ENCODE results near the gene CCDC136.

CCDC136 gene

DNA sequence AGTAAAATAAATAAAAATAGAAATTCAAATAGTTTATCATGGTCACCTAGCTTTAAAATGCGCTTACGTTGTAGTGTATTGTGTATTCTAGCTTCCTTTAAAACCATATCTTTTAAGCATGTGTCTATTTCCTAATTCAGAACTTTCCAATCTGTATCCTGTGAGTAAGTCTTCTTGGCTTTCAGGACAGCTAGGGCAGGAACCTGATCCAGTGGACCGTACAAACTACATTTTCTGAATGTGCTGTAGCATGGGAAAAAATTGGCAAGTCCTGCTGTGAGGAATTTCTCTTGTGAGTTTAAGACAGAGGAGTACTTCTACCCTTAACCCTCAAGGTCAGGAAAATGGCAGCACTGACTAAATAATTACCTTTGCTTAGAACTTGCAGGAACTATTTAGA lies 28.2 kb upstream of the CCDC136 start:
- Histone ChIP-seq H3K79me2 (ENCODE audit: insufficient read depth, low read length) (no peaks in the 10 kb centered on the region), H3K4me3 (ENCODE audit: low read length, poor library complexity, severe bottlenecking) (no peak overlapping the region), H3K4me2 (ENCODE audit: low read depth, low read length, poor library complexity, severe bottlenecking) (no peak overlapping the region), H4K20me1 (ENCODE audit: insufficient read depth, low read length, poor library complexity, severe bottlenecking) (no peaks in the 10 kb centered on the region), H3K36me3 (ENCODE audit: insufficient read depth, low read length) (peaks cover 72% of the 10 kb centered on the region), H3F3A (ENCODE audit: low read depth) (no peaks in the 10 kb centered on the region), H2AFZ (ENCODE audit: low read length) (no peak overlapping the region), H3K27me3 (ENCODE audit: insufficient read depth, low read length, poor library complexity, severe bottlenecking) (no peaks in the 10 kb centered on the region), H3K9ac (ENCODE audit: low read depth, low read length, poor library complexity, severe bottlenecking) (no peak overlapping the region), H3K9me3 (ENCODE audit: insufficient read depth, low read depth, low read length) (no peaks in the 10 kb centered on the region), H3K4me1 (ENCODE audit: insufficient read depth, low read length, poor library complexity, severe bottlenecking) (no peaks in the 10 kb centered on the region), H3K9me2 (replicated peaks; ENCODE audit: low read depth, low read length) (no peaks in the 10 kb centered on the region)
- TF ChIP-seq EZH2phosphoT487 (IDR thresholded peaks at IDR 0.05; ENCODE audit: borderline replicate concordance) = no peak
- TF ChIP-seq, protein P1, sequence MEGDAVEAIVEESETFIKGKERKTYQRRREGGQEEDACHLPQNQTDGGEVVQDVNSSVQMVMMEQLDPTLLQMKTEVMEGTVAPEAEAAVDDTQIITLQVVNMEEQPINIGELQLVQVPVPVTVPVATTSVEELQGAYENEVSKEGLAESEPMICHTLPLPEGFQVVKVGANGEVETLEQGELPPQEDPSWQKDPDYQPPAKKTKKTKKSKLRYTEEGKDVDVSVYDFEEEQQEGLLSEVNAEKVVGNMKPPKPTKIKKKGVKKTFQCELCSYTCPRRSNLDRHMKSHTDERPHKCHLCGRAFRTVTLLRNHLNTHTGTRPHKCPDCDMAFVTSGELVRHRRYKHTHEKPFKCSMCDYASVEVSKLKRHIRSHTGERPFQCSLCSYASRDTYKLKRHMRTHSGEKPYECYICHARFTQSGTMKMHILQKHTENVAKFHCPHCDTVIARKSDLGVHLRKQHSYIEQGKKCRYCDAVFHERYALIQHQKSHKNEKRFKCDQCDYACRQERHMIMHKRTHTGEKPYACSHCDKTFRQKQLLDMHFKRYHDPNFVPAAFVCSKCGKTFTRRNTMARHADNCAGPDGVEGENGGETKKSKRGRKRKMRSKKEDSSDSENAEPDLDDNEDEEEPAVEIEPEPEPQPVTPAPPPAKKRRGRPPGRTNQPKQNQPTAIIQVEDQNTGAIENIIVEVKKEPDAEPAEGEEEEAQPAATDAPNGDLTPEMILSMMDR (conservative IDR thresholded peaks at IDR 0.05; ENCODE audit: low read length) = no peak

DNA sequence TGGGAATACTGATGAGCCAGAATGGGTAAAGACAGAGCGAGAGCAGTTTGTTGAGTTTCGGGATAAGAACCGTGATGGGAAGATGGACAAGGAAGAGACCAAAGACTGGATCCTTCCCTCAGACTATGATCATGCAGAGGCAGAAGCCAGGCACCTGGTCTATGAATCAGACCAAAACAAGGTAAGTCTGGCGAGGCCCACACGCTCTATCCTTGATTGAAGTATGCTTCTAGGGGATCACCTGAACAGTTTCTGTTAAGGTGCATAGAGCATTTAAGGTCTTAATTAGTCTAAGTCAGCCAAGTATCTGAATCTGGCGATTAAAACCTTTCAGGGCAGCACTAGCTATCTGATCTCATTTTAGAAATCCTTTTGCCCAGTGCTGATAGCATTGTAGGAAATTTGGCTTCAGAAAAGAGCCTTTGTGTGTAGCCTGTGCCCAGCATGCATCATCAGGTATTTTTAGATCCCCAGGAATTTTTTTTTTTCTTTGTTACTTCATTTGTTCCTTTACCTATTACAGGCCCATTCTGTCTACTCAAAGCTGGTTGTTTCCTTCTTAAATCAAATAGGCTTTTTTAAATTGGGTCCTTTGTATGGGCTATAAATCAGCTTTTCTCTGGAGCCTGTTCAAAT lies 24.2 kb upstream of the CCDC136 start:
- no peaks in the 10 kb centered on the region for H3K79me2 ChIP-seq (ENCODE audit: insufficient read depth, low read length)
- no peak overlapping the region for H3K9ac ChIP-seq (ENCODE audit: low read depth, low read length, poor library complexity, severe bottlenecking)
- H3K27me3 ChIP-seq (ENCODE audit: insufficient read depth, low read length, poor library complexity, severe bottlenecking) = no peaks in the 10 kb centered on the region
- no peak overlapping the region for H2AFZ ChIP-seq (ENCODE audit: low read length)
- H3K4me3 ChIP-seq (ENCODE audit: low read length, poor library complexity, severe bottlenecking) = no peak overlapping the region
- H3K9me3 ChIP-seq (ENCODE audit: insufficient read depth, low read depth, low read length) = no peaks in the 10 kb centered on the region
- no peaks in the 10 kb centered on the region for H3K9me2 ChIP-seq (replicated peaks; ENCODE audit: low read depth, low read length)
- no peaks in the 10 kb centered on the region for H3K4me1 ChIP-seq (ENCODE audit: insufficient read depth, low read length, poor library complexity, severe bottlenecking)
- H3F3A ChIP-seq (ENCODE audit: low read depth) = no peaks in the 10 kb centered on the region
- H3K36me3 ChIP-seq (ENCODE audit: insufficient read depth, low read length) = peaks cover 78% of the 10 kb centered on the region; the same call in 1 of the 2 replicates
- H4K20me1 ChIP-seq (ENCODE audit: insufficient read depth, low read length, poor library complexity, severe bottlenecking) = no peaks in the 10 kb centered on the region
- H3K4me2 ChIP-seq (ENCODE audit: low read depth, low read length, poor library complexity, severe bottlenecking) = no peak overlapping the region
- TF ChIP-seq, protein P1 (conservative IDR thresholded peaks at IDR 0.05; ENCODE audit: low read length) = no peak
- TF ChIP-seq EZH2phosphoT487 (IDR thresholded peaks at IDR 0.05; ENCODE audit: borderline replicate concordance) = no peak

DNA sequence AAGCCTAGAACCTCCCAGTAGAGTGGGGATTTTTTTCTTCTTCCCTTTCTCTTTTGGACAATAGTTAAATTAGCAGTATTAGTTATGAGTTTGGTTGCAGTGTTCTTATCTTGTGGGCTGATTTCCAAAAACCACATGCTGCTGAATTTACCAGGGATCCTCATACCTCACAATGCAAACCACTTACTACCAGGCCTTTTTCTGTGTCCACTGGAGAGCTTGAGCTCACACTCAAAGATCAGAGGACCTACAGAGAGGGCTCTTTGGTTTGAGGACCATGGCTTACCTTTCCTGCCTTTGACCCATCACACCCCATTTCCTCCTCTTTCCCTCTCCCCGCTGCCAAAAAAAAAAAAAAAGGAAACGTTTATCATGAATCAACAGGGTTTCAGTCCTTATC lies 21.5 kb upstream of the CCDC136 start:
- H2AFZ ChIP-seq (ENCODE audit: low read length) = no peak overlapping the region
- H3K4me3 ChIP-seq (ENCODE audit: low read length, poor library complexity, severe bottlenecking) = no peak overlapping the region
- no peaks in the 10 kb centered on the region for H3K27me3 ChIP-seq (ENCODE audit: insufficient read depth, low read length, poor library complexity, severe bottlenecking)
- TF ChIP-seq EZH2phosphoT487 (IDR thresholded peaks at IDR 0.05; ENCODE audit: borderline replicate concordance) = no peak
- TF ChIP-seq, protein P1 (conservative IDR thresholded peaks at IDR 0.05; ENCODE audit: low read length) = no peak
- no peak overlapping the region for H3K9ac ChIP-seq (ENCODE audit: low read depth, low read length, poor library complexity, severe bottlenecking)
- no peak overlapping the region for H3K4me2 ChIP-seq (ENCODE audit: low read depth, low read length, poor library complexity, severe bottlenecking)
- H3K79me2 ChIP-seq (ENCODE audit: insufficient read depth, low read length) = no peaks in the 10 kb centered on the region
- H3K9me2 ChIP-seq (replicated peaks; ENCODE audit: low read depth, low read length) = no peaks in the 10 kb centered on the region
- H3K9me3 ChIP-seq (ENCODE audit: insufficient read depth, low read depth, low read length) = no peaks in the 10 kb centered on the region
- no peaks in the 10 kb centered on the region for H3F3A ChIP-seq (ENCODE audit: low read depth)
- H3K4me1 ChIP-seq (ENCODE audit: insufficient read depth, low read length, poor library complexity, severe bottlenecking) = no peaks in the 10 kb centered on the region
- peaks cover 64% of the 10 kb centered on the region; the same call in 1 of the 2 replicates for H3K36me3 ChIP-seq (ENCODE audit: insufficient read depth, low read length)
- H4K20me1 ChIP-seq (ENCODE audit: insufficient read depth, low read length, poor library complexity, severe bottlenecking) = no peaks in the 10 kb centered on the region

Measured in Loucy (cell line).